RWPE1 (cell line): ENCODE results near the gene WNK1.
"Not testable (repeated sequence)": the region's sequence is repeated elsewhere in the genome, so short reads cannot be mapped to it uniquely, and the experiment has no call there.

Experiments
- CTCF ChIA-PET: fragments of 350-600 bp; sonication (Branson Sonifier 250); formaldehyde crosslinking; extraction: SDS; loops from one replicate; lab custom pipeline; 2021; lab: Yijun Ruan, JAX
- POLR2A ChIA-PET: fragments of 400-600 bp; formaldehyde crosslinking; extraction: SDS; loops from one replicate; lab custom pipeline; 2020; ENCODE audit warnings: antibody characterized with exemption; ENCODE audit not compliant: low non-redundant PET; lab: Yijun Ruan, JAX
- DNase-seq: peaks from one replicate; pipeline ENCODE4 v3.0.0; 2012; ENCODE audit warnings: low spot score
- H3K27ac ChIP-seq: fragments of 450-650 bp; 2 replicates; pipeline ENCODE4 v1.5.1; 2017
- TF ChIP-seq, protein P1 (sequence below): fragments of 450-650 bp; conservative IDR thresholded peaks from 2 replicates; pipeline ENCODE4 v1.5.1; 2017; ENCODE audit warnings: low read depth, mild to moderate bottlenecking

WNK1 gene

GRCh38 chr12:761256-761655 lies 8.9 kb downstream of the WNK1 start:
- ChIA-PET POLR2A (no interaction called here), CTCF (no interaction called here)
- TF ChIP-seq, protein P1, sequence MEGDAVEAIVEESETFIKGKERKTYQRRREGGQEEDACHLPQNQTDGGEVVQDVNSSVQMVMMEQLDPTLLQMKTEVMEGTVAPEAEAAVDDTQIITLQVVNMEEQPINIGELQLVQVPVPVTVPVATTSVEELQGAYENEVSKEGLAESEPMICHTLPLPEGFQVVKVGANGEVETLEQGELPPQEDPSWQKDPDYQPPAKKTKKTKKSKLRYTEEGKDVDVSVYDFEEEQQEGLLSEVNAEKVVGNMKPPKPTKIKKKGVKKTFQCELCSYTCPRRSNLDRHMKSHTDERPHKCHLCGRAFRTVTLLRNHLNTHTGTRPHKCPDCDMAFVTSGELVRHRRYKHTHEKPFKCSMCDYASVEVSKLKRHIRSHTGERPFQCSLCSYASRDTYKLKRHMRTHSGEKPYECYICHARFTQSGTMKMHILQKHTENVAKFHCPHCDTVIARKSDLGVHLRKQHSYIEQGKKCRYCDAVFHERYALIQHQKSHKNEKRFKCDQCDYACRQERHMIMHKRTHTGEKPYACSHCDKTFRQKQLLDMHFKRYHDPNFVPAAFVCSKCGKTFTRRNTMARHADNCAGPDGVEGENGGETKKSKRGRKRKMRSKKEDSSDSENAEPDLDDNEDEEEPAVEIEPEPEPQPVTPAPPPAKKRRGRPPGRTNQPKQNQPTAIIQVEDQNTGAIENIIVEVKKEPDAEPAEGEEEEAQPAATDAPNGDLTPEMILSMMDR = no peak
- H3K27ac ChIP-seq = no peak overlapping the region
- DNase-seq = no peak

- TF ChIP-seq, protein P1 = no peak
- H3K27ac ChIP-seq = no peak overlapping the region
- ChIA-PET POLR2A (no interaction called here), CTCF (no interaction called here)
- DNase-seq = no peak
Observed at GRCh38 chr12:765840-766239, 13.5 kb downstream of the WNK1 start.

- no peak for DNase-seq
- CTCF ChIA-PET = no interaction called here
- H3K27ac ChIP-seq = no peak overlapping the region
- TF ChIP-seq, protein P1 = no peak
- POLR2A ChIA-PET = no interaction called here
Observed at GRCh38 chr12:768434-768833, 16.1 kb downstream of the WNK1 start.

DNA sequence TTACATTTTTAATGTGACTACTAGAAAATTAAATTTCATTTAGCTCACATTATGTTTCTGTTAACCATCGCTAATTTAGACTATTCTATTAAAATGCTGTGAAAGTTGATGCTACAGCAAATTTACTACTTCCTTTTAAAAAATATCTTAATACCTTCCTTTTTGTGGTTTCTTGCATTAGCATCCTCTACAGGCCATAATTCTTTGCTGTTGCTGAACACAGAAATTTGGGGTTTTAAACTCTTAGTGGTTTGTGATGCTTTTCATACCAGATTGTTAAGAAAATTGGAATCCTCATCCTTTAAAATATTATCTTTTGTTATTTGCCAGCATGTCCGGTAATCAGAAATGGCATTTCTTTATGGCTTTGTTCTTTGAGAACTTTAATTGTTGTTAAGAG lies 18.1 kb downstream of the WNK1 start:
- DNase-seq = no peak
- H3K27ac ChIP-seq = no peak overlapping the region
- TF ChIP-seq, protein P1 = no peak
- POLR2A ChIA-PET = no interaction called here
- CTCF ChIA-PET = no interaction called here

DNA sequence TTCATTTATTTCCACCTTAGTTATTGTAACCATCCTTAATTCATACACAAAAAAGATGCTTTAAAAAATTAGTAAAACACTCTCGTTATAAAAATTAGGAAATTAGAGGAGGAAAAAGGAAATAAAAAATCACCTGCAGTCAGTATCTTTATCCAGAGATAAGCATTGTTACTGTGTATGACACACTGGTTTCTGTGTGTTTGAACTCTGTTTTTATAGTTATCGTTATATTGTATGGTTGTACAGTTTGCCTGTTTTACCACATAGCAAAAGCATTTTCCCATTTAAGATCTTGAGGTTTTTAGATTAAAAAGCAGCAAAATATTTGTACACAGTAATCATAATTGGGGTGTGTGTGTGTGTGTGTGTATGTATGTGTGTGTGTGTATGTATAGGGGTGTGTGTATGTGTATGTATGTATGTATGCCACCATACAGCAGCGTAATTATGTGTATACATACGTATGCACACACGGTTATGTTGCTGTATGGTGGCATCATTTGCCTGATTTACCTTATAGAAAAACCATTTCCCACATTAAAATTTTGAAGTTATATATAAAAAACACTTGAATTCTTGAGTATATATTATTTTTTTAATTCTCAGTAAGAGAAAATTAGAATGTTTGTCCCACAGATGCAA lies 19.8 kb downstream of the WNK1 start:
- DNase-seq = no peak
- POLR2A ChIA-PET = no interaction called here
- CTCF ChIA-PET = interaction anchor here (0.6 to 0.8 kb wide), 2 partner anchors 363 to 634 kb away, joined by 3 read pairs; no protein-coding TSS in a partner anchor
- H3K27ac ChIP-seq = no peak overlapping the region
- TF ChIP-seq, protein P1 = no peak

- ChIA-PET CTCF (interaction anchor here (1.2 kb wide), 1 partner anchor 19 kb away, joined by 3 read pairs; no protein-coding TSS in a partner anchor), POLR2A (no interaction called here)
- TF ChIP-seq, protein P1 = no peak
- DNase-seq = no peak
- H3K27ac ChIP-seq = no peak overlapping the region
Observed at GRCh38 chr12:774051-774614, 21.8 kb downstream of the WNK1 start.

- POLR2A ChIA-PET = interaction anchor here (0.6 kb wide), 1 partner anchor 38 kb away, joined by 4 read pairs; no protein-coding TSS in a partner anchor
- not testable (repeated sequence) for DNase-seq
Observed at GRCh38 chr12:775973-776771, 23.8 kb downstream of the WNK1 start.

GRCh38 chr12:776772-777373 lies 24.5 kb downstream of the WNK1 start:
- POLR2A ChIA-PET, H3K27ac ChIP-seq, DNase-seq: not testable (repeated sequence)
- CTCF ChIA-PET = interaction anchor here (0.6 to 1.3 kb wide), 3 partner anchors 22 to 25 kb away, joined by 3 to 7 read pairs (median 6); no protein-coding TSS in a partner anchor

More at GRCh38 chr12:775973-776771, 23.8 kb downstream of the WNK1 start:
- CTCF ChIA-PET = interaction anchor here (0.6 to 1.3 kb wide), 2 partner anchors 11 to 21 kb away, joined by 3 to 6 read pairs; no protein-coding TSS in a partner anchor
- H3K27ac ChIP-seq = not testable (repeated sequence)
